Activated naive CD8-positive, alpha-beta T cell (primary cell): Measurements from ENCODE around the gene ICA1L.
"Not testable (repeated sequence)": the region's sequence is repeated elsewhere in the genome, so short reads cannot be mapped to it uniquely, and the experiment has no call there.

Source experiments
- H3K27ac Mint-ChIP-seq: one replicate; pipeline ENCODE4 v1.8.0; 2021; ENCODE audit warnings: mixed read lengths
- H3K27me3 Mint-ChIP-seq: one replicate; pipeline ENCODE4 v1.8.0; 2021; ENCODE audit warnings: mixed read lengths
- H3K36me3 Mint-ChIP-seq: one replicate; pipeline ENCODE4 v1.8.0; 2021; ENCODE audit warnings: mixed read lengths
- H3K4me1 Mint-ChIP-seq: one replicate; pipeline ENCODE4 v1.8.0; 2021; ENCODE audit warnings: low read depth, mixed read lengths
- H3K4me3 Mint-ChIP-seq: one replicate; pipeline ENCODE4 v1.8.0; 2021; ENCODE audit warnings: mild to moderate bottlenecking, mixed read lengths
- H3K9me3 Mint-ChIP-seq: one replicate; pipeline ENCODE4 v1.8.0; 2021; ENCODE audit warnings: low read depth, mixed read lengths

The ICA1L gene

DNA sequence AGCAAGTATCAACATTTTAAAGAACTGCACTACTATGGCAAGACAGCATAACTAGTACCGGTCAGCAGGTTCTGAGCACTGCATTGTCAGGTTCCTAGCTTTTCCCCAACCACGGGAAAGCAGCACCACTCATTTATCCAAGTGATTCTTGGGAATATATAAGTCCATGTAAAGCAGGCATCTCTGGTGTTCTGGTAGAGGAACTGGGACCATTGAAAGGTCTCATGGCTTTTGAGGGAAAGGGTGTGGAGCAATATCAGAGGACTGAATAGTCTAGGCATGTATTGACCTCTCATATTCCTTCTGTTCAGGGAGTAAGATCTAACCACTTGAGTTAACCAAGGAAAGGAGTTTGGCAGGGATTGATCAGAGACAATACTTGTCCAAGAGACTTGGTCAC is 6.1 kb upstream of the ICA1L start:
- Mint-ChIP-seq H3K27me3 (no peaks in the 10 kb centered on the region), H3K4me3 (no peak overlapping the region), H3K4me1 (no peaks in the 10 kb centered on the region), H3K27ac (no peak overlapping the region), H3K9me3 (no peaks in the 10 kb centered on the region), H3K36me3 (peaks cover 3% of the 10 kb centered on the region)

DNA sequence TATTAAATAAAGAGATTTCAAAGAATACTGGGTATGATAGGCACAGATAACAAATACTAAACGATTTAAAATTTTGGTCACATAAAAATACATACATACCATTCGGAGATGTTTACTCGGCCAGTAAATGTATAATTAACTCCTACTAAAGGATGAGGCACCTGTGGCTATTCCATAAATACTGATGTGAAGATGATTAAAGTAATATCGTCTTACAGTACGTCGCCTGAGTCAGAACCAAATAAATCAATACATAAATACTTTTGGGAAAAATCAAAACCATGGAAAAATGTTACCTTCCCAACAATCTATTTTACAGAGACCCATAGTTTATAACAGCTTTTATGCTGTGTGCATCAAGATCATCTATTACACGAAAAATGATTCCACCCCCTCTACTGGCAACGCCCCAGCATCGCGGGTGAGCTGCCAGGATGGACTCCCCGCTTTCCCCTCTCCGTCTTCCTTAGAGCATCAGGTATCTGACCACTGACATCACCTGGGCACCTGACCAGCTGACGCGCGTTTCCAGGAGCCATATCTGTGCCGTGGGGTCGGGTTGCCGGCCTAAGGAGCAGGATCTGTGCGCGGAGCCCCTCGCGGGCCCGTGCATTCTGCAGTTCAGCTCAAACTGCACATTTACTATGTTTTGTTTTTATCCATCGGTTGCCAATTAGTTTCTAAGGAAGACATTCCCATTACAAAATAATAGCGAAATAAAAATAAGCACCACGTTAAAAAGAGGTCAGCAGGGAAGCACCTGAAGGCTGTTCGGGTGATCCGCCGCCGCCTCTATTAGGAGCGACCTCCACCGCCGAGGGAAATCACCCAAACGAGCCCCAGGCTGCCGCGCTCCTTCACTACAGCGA is 901 bp downstream of the ICA1L start:
- Mint-ChIP-seq H3K4me3 (peak overlapping the region; percentile 93), H3K36me3 (no peaks in the 10 kb centered on the region), H3K27me3 (no peaks in the 10 kb centered on the region), H3K27ac (peak overlapping the region; percentile 83), H3K9me3 (no peaks in the 10 kb centered on the region), H3K4me1 (peaks cover 9% of the 10 kb centered on the region)

DNA sequence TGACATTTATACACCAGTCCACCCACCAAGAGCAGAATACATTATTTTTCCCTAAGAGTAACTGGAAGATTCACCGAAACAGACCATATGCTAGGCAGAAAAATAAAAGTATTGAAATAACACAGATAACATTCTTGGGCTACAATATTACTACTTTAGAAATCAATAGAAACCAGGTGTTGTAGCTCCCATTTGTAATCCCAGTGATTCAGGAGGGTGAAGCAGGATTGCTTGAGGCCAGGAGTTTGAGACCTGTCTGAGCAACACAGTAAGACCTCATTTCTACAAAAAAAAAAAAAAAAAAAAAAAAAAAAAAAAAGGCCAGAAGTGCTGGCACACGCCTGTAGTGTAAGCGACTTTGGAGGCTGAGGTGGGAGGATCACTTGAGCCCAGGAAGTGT is 9.6 kb downstream of the ICA1L start:
- Mint-ChIP-seq H3K27me3 (no peaks in the 10 kb centered on the region), H3K27ac (no peak overlapping the region), H3K9me3 (no peaks in the 10 kb centered on the region), H3K4me1 (no peaks in the 10 kb centered on the region), H3K36me3 (no peaks in the 10 kb centered on the region), H3K4me3 (no peak overlapping the region)

- no peaks in the 10 kb centered on the region for H3K27me3 Mint-ChIP-seq
- no peaks in the 10 kb centered on the region for H3K36me3 Mint-ChIP-seq
- H3K27ac Mint-ChIP-seq, result no peak overlapping the region
- H3K9me3 Mint-ChIP-seq, result no peaks in the 10 kb centered on the region
- no peak overlapping the region for H3K4me3 Mint-ChIP-seq
- no peaks in the 10 kb centered on the region for H3K4me1 Mint-ChIP-seq
These were observed 13.0 kb downstream of the ICA1L start for GRCh38 chr2:202858601-202859000.

GRCh38 chr2:202849343-202849742 is 22.2 kb downstream of the ICA1L start:
- not testable (repeated sequence) for H3K4me3 Mint-ChIP-seq, H3K36me3 Mint-ChIP-seq, H3K4me1 Mint-ChIP-seq, H3K9me3 Mint-ChIP-seq, H3K27me3 Mint-ChIP-seq, H3K27ac Mint-ChIP-seq

- peaks cover 5% of the 10 kb centered on the region for H3K4me1 Mint-ChIP-seq
- H3K27ac Mint-ChIP-seq, result no peak overlapping the region
- peaks cover 6% of the 10 kb centered on the region for H3K36me3 Mint-ChIP-seq
- no peak overlapping the region for H3K4me3 Mint-ChIP-seq
- no peaks in the 10 kb centered on the region for H3K27me3 Mint-ChIP-seq
- no peaks in the 10 kb centered on the region for H3K9me3 Mint-ChIP-seq
These were observed 22.8 kb downstream of the ICA1L start for GRCh38 chr2:202848813-202849212.

GRCh38 chr2:202847693-202848524 is 23.7 kb downstream of the ICA1L start:
- Mint-ChIP-seq H3K36me3 (peaks cover 10% of the 10 kb centered on the region), H3K27me3 (no peaks in the 10 kb centered on the region), H3K4me3 (no peak overlapping the region), H3K4me1 (peaks cover 5% of the 10 kb centered on the region), H3K9me3 (no peaks in the 10 kb centered on the region), H3K27ac (no peak overlapping the region)

GRCh38 chr2:202844656-202845055 is 26.9 kb downstream of the ICA1L start:
- H3K36me3 Mint-ChIP-seq, result peaks cover 16% of the 10 kb centered on the region
- peaks cover 6% of the 10 kb centered on the region for H3K9me3 Mint-ChIP-seq
- H3K27me3 Mint-ChIP-seq, result no peaks in the 10 kb centered on the region
- peaks cover 5% of the 10 kb centered on the region for H3K4me1 Mint-ChIP-seq
- H3K4me3 Mint-ChIP-seq, result no peak overlapping the region
- H3K27ac Mint-ChIP-seq, result no peak overlapping the region

- no peak overlapping the region for H3K27ac Mint-ChIP-seq
- no peak overlapping the region for H3K4me3 Mint-ChIP-seq
- H3K9me3 Mint-ChIP-seq, result peaks cover 6% of the 10 kb centered on the region
- H3K4me1 Mint-ChIP-seq, result no peaks in the 10 kb centered on the region
- peaks cover 16% of the 10 kb centered on the region for H3K36me3 Mint-ChIP-seq
- no peaks in the 10 kb centered on the region for H3K27me3 Mint-ChIP-seq
These were observed 28.9 kb downstream of the ICA1L start for GRCh38 chr2:202842690-202843089.

- peaks cover 16% of the 10 kb centered on the region for H3K36me3 Mint-ChIP-seq
- no peak overlapping the region for H3K4me3 Mint-ChIP-seq
- H3K27ac Mint-ChIP-seq, result no peak overlapping the region
- no peaks in the 10 kb centered on the region for H3K4me1 Mint-ChIP-seq
- no peaks in the 10 kb centered on the region for H3K27me3 Mint-ChIP-seq
- peaks cover 6% of the 10 kb centered on the region for H3K9me3 Mint-ChIP-seq
These were observed 30.3 kb downstream of the ICA1L start for GRCh38 chr2:202841090-202841867.

GRCh38 chr2:202831242-202832220 is 40.0 kb downstream of the ICA1L start:
- H3K27ac Mint-ChIP-seq, result no peak overlapping the region
- H3K36me3 Mint-ChIP-seq, result peaks cover 2% of the 10 kb centered on the region
- H3K4me1 Mint-ChIP-seq, result peaks cover 12% of the 10 kb centered on the region
- no peaks in the 10 kb centered on the region for H3K9me3 Mint-ChIP-seq
- H3K4me3 Mint-ChIP-seq, result peak overlapping the region; percentile 67
- H3K27me3 Mint-ChIP-seq, result no peaks in the 10 kb centered on the region

- Mint-ChIP-seq H3K4me1 (no peaks in the 10 kb centered on the region), H3K4me3 (no peak overlapping the region), H3K27me3 (no peaks in the 10 kb centered on the region), H3K36me3 (peaks cover 4% of the 10 kb centered on the region), H3K27ac (no peak overlapping the region), H3K9me3 (no peaks in the 10 kb centered on the region)
These were observed 46.7 kb downstream of the ICA1L start for GRCh38 chr2:202824901-202825300.

- Mint-ChIP-seq H3K36me3 (peaks cover 4% of the 10 kb centered on the region), H3K27ac (no peak overlapping the region), H3K4me3 (no peak overlapping the region), H3K4me1 (no peaks in the 10 kb centered on the region), H3K9me3 (no peaks in the 10 kb centered on the region), H3K27me3 (no peaks in the 10 kb centered on the region)
These were observed 49.2 kb downstream of the ICA1L start for GRCh38 chr2:202822411-202822810.
